Smooth muscle cell (in vitro differentiated cells): ENCODE results near the gene MBP. TPM values are rescaled to one million over a fixed set of nuclear protein-coding genes. Genes with fewer than 3 reads are reported as not detected.

Source experiments
- DNase-seq: peaks from one replicate; lab custom pipeline; 2025; ENCODE audit not compliant: unreplicated experiment; lab: John Stamatoyannopoulos, UW
- H2AFZ ChIP-seq: fragments of 200-600 bp; sonication (generic); 2 replicates; pipeline ENCODE4 v1.6.0; 2016; ENCODE audit warnings: antibody characterized with exemption, low read depth, mild to moderate bottlenecking
- H3F3A ChIP-seq: fragments of 200-600 bp; sonication (generic); 2 replicates; pipeline ENCODE4 v1.6.0; 2017; ENCODE audit warnings: antibody characterized with exemption, low read depth
- H3K27ac ChIP-seq: fragments of 200-600 bp; sonication (generic); 2 replicates; pipeline ENCODE4 v1.5.1; 2016; ENCODE audit warnings: low read depth, mild to moderate bottlenecking
- H3K27me3 ChIP-seq: fragments of 200-600 bp; sonication (generic); 2 replicates; pipeline ENCODE4 v1.6.1; 2016; ENCODE audit warnings: low read depth, mild to moderate bottlenecking
- H3K36me3 ChIP-seq: fragments of 200-600 bp; sonication (generic); 2 replicates; pipeline ENCODE4 v1.5.1; 2016; ENCODE audit warnings: low read depth
- H3K4me1 ChIP-seq: fragments of 200-600 bp; sonication (generic); 2 replicates; pipeline ENCODE4 v1.5.1; 2016; ENCODE audit warnings: low read depth
- H3K4me2 ChIP-seq: fragments of 200-600 bp; sonication (generic); 2 replicates; pipeline ENCODE4 v1.6.0; 2016; ENCODE audit warnings: mild to moderate bottlenecking
- H3K4me3 ChIP-seq: fragments of 200-600 bp; sonication (generic); 2 replicates; pipeline ENCODE4 v1.5.1; 2016; ENCODE audit warnings: mild to moderate bottlenecking
- H3K79me2 ChIP-seq: fragments of 200-600 bp; sonication (generic); 2 replicates; pipeline ENCODE4 v1.6.0; 2016; ENCODE audit warnings: low read depth, mild to moderate bottlenecking
- H3K9ac ChIP-seq: fragments of 200-600 bp; sonication (generic); 2 replicates; pipeline ENCODE4 v1.6.0; 2016; ENCODE audit warnings: low read depth
- H3K9me3 ChIP-seq: fragments of 200-600 bp; sonication (generic); replicated peaks from 2 replicates; pipeline ENCODE4 v1.5.1; 2016; ENCODE audit warnings: low read depth
- H4K20me1 ChIP-seq: fragments of 200-600 bp; sonication (generic); 2 replicates; pipeline ENCODE4 v1.6.0; 2016; ENCODE audit warnings: low read depth
- CTCF ChIP-seq: fragments of 200-600 bp; sonication (generic); IDR thresholded peaks from 2 replicates; pipeline ENCODE4 v1.5.1; 2017; ENCODE audit warnings: borderline replicate concordance, mild to moderate bottlenecking, antibody characterized with exemption; ENCODE audit not compliant: insufficient read depth, poor library complexity, severe bottlenecking
- WGBS: methylation state at CpG from one replicate; pipeline ENCODE4 v1.1.7; 2016; ENCODE audit warnings: low lambda C conversion rate; 5-methylcytosine and 5-hydroxymethylcytosine counted together
- polyA plus RNA-seq: library from polyadenylated mRNA; unstranded; fragments of >200 nt; fragmentation: Nextera tagmentation; extraction: Ambion mirVana; gene quantifications from 2 replicates; pipeline ENCODE4 v1.2.1, GENCODE V29; 2016
- total RNA-seq: library from RNA; depleted of rRNA; stranded (reverse); fragments of >200 nt; gene quantifications from 2 replicates; pipeline ENCODE4 v1.2.3, GENCODE V29; 2014

Gene MBP
- total and polyA plus RNA-seq, 2 experiments from 2014 or later, result 1.4 to 5.1 TPM

GRCh38 chr18:76997951-76998808 lies 134.4 kb downstream of the MBP start:
- H3F3A ChIP-seq, result no peaks in the 10 kb centered on the region
- H3K9ac ChIP-seq, result no peak overlapping the region
- H3K27me3 ChIP-seq, result peaks cover 8% of the 10 kb centered on the region
- no peaks in the 10 kb centered on the region for H4K20me1 ChIP-seq
- no peak overlapping the region for H3K4me2 ChIP-seq
- H3K4me1 ChIP-seq, result no peaks in the 10 kb centered on the region
- no peak for TF ChIP-seq CTCF
- H3K4me3 ChIP-seq, result no peak overlapping the region
- no peaks in the 10 kb centered on the region for H3K9me3 ChIP-seq
- no peak for DNase-seq
- no peaks in the 10 kb centered on the region for H3K36me3 ChIP-seq
- no peak overlapping the region for H3K27ac ChIP-seq
- H3K79me2 ChIP-seq, result no peaks in the 10 kb centered on the region
- no peak overlapping the region for H2AFZ ChIP-seq
- 93% methylated on average over 38 of the region's 38 CpGs for WGBS

- WGBS, result 91% methylated on average over 7 of the region's 7 CpGs
Measured at GRCh38 chr18:76996429-76996828, 136.2 kb downstream of the MBP start.

GRCh38 chr18:76995896-76996295 lies 136.7 kb downstream of the MBP start:
- no peak for TF ChIP-seq CTCF
- Histone ChIP-seq H3K79me2 (no peaks in the 10 kb centered on the region), H3K9ac (no peak overlapping the region), H3K36me3 (no peaks in the 10 kb centered on the region), H3K27me3 (peaks cover 8% of the 10 kb centered on the region), H3K4me1 (no peaks in the 10 kb centered on the region), H3K4me3 (no peak overlapping the region), H2AFZ (no peak overlapping the region), H3K9me3 (no peaks in the 10 kb centered on the region), H4K20me1 (no peaks in the 10 kb centered on the region), H3K27ac (no peak overlapping the region), H3F3A (no peaks in the 10 kb centered on the region), H3K4me2 (no peak overlapping the region)
- WGBS, result 58% methylated on average over 7 of the region's 7 CpGs
- no peak for DNase-seq

More at GRCh38 chr18:76996429-76996828, 136.2 kb downstream of the MBP start:
- Histone ChIP-seq H3K9ac (no peak overlapping the region), H4K20me1 (no peaks in the 10 kb centered on the region), H3K27ac (no peak overlapping the region), H3K4me3 (no peak overlapping the region), H3K27me3 (peaks cover 8% of the 10 kb centered on the region), H3K79me2 (no peaks in the 10 kb centered on the region), H3K36me3 (no peaks in the 10 kb centered on the region), H3K4me1 (no peaks in the 10 kb centered on the region), H3K9me3 (no peaks in the 10 kb centered on the region), H3F3A (no peaks in the 10 kb centered on the region), H2AFZ (no peak overlapping the region), H3K4me2 (no peak overlapping the region)
- TF ChIP-seq CTCF, result no peak
- DNase-seq, result no peak
